Lung (tissue), 12 donors: ENCODE results near the gene FGF12. TPM values are rescaled to one million over a fixed set of nuclear protein-coding genes. Genes with fewer than 3 reads are reported as not detected.
A peak's percentile ranks its signal among the peaks of the same experiment; 100 is the strongest.

Experiments
- ATAC-seq: fragments of 200-7000 bp; cut with Tn5 transposase; one replicate; pipeline ENCODE4 v1.9.1; 2020; ENCODE audit warnings: moderate number of reproducible peaks; ENCODE audit not compliant: insufficient read depth, low FRiP score
- DNase-seq, 3 donors: peaks; one replicate each; pipeline ENCODE4 v3.0.0-alpha.2; 2013 to 2017
- H3K27ac ChIP-seq, 2 donors: one replicate each; pipeline ENCODE4 v1.5.1; 2013; ENCODE audit warnings: mild to moderate bottlenecking in 2 of 2, moderate library complexity in 2 of 2, control low read depth in 1 of 2, inconsistent platforms in 1 of 2, low read depth in 1 of 2, low read length in 1 of 2
- H3K27me3 ChIP-seq, 3 donors: one replicate each; pipeline ENCODE4 v1.5.1; 2013; ENCODE audit warnings: low read length in 2 of 3; ENCODE audit not compliant: control insufficient read depth in 3 of 3, insufficient read depth in 3 of 3
- H3K36me3 ChIP-seq, 4 donors: one replicate each; pipeline ENCODE4 v1.5.1; 2013; ENCODE audit warnings: low read length in 4 of 4, mild to moderate bottlenecking in 1 of 4, moderate library complexity in 1 of 4; ENCODE audit not compliant: control insufficient read depth in 4 of 4, insufficient read depth in 4 of 4
- H3K4me1 ChIP-seq, 5 donors: one replicate each; pipeline ENCODE4 v1.5.1; 2013; ENCODE audit warnings: low read length in 5 of 5, mild to moderate bottlenecking in 2 of 5, moderate library complexity in 1 of 5; ENCODE audit not compliant: control insufficient read depth in 5 of 5, insufficient read depth in 5 of 5
- H3K4me3 ChIP-seq: one replicate; pipeline ENCODE4 v1.5.1; 2013; ENCODE audit warnings: mild to moderate bottlenecking, control low read depth, moderate library complexity
- H3K9ac ChIP-seq, 2 donors: one replicate each; pipeline ENCODE4 v1.5.1; 2013; ENCODE audit warnings: low read length in 2 of 2, control low read depth in 1 of 2; ENCODE audit not compliant: insufficient read depth in 1 of 2
- H3K9me3 ChIP-seq, 4 donors: one replicate each; pipeline ENCODE4 v1.5.1; 2013; ENCODE audit warnings: low read length in 3 of 4, mild to moderate bottlenecking in 1 of 4, moderate library complexity in 1 of 4; ENCODE audit not compliant: control insufficient read depth in 4 of 4, insufficient read depth in 3 of 4
- CTCF ChIP-seq: IDR thresholded peaks from 2 replicates; pipeline ENCODE4 v1.5.1; 2012; ENCODE audit warnings: mild to moderate bottlenecking; ENCODE audit errors: control extremely low read depth, extremely low read depth
- WGBS, 2 donors: extraction: QIAGEN DNeasy Blood & Tissue Kit; methylation state at CpG; one replicate each; pipeline ENCODE4 v1.1.7; 2013; 5-methylcytosine and 5-hydroxymethylcytosine counted together
- polyA plus RNA-seq, 2 donors: library from polyadenylated mRNA; stranded (reverse); fragments of 200-250 nt; gene quantifications; one replicate each; pipeline ENCODE4 v1.2.1, GENCODE V29; 2013
- total RNA-seq, 2 donors: library from RNA; depleted of rRNA in 1 of 2; stranded (reverse); fragments of >200 nt in 1 of 2; gene quantifications; one replicate each; pipeline ENCODE4 v1.2.1, GENCODE V29; 2014 to 2021
- donor health status: control.
- donor health status: control.
- donor health status: Bipolar disorder and iron deficiency.
- donor health status: healthy.
- donor health status: DM: yes; HTN: yes; CAD: no.

The FGF12 gene
- total and polyA plus RNA-seq, 4 donors = 0.23 to 6.0 (median 1.7) TPM

GRCh38 chr3:192575879-192576506, 151.3 kb downstream of the FGF12 start:
- H3K36me3 ChIP-seq = no peaks in the 10 kb centered on the region
- H3K27ac ChIP-seq = no peak overlapping the region
- no peak for DNase-seq
- peaks cover 0 to 3% (median 0%) of the 10 kb centered on the region in 3 donors for H3K27me3 ChIP-seq
- ATAC-seq = no peak
- H3K9ac ChIP-seq = no peak overlapping the region
- TF ChIP-seq CTCF = no peak
- WGBS, 2 donors = 70 to 86% methylated on average over 3 of the region's 3 CpGs
- H3K9me3 ChIP-seq = no peaks in the 10 kb centered on the region
- H3K4me1 ChIP-seq = peaks cover 0 to 5% (median 0%) of the 10 kb centered on the region in 5 donors
- H3K4me3 ChIP-seq = no peak overlapping the region

GRCh38 chr3:192573240-192573639, 154.1 kb downstream of the FGF12 start:
- H3K9ac ChIP-seq = no peak overlapping the region
- peaks cover 0 to 8% (median 0%) of the 10 kb centered on the region in 5 donors for H3K4me1 ChIP-seq
- no peaks in the 10 kb centered on the region for H3K9me3 ChIP-seq
- no peak overlapping the region for H3K4me3 ChIP-seq
- DNase-seq (no peak), ATAC-seq (no peak)
- H3K27ac ChIP-seq = no peak overlapping the region
- H3K27me3 ChIP-seq = peaks cover 0 to 9% (median 0%) of the 10 kb centered on the region in 3 donors
- 87 to 92% methylated on average over 2 of the region's 2 CpGs for WGBS, 2 donors
- no peak for TF ChIP-seq CTCF
- no peaks in the 10 kb centered on the region for H3K36me3 ChIP-seq

GRCh38 chr3:192570821-192571791, 156.2 kb downstream of the FGF12 start:
- Histone ChIP-seq H3K9me3 (no peaks in the 10 kb centered on the region), H3K4me1 (peaks cover 0 to 8% (median 0%) of the 10 kb centered on the region in 5 donors), H3K4me3 (no peak overlapping the region), H3K36me3 (no peaks in the 10 kb centered on the region), H3K9ac (peak overlapping the region in 1 of 2 donors; percentile 5), H3K27ac (peak overlapping the region in 1 of 2 donors; percentile 93), H3K27me3 (peaks cover 0 to 9% (median 0%) of the 10 kb centered on the region in 3 donors)
- TF ChIP-seq CTCF = no peak
- WGBS, 2 donors = 22 to 43% methylated on average over 30 of the region's 30 CpGs
- ATAC-seq (no peak), DNase-seq (peak; percentile 14 to 49 (median 27))
